Osteoblast (primary cell): Measurements from ENCODE around the gene LGALS4. TPM values are rescaled to one million over a fixed set of nuclear protein-coding genes. Genes with fewer than 3 reads are reported as not detected.
A peak's percentile ranks its signal among the peaks of the same experiment; 100 is the strongest.
"Not testable (repeated sequence)": the region's sequence is repeated elsewhere in the genome, so short reads cannot be mapped to it uniquely, and the experiment has no call there.

Experiments used
- DNase-seq: peaks from one replicate; pipeline ENCODE4 v3.0.0; 2011; ENCODE audit warnings: low spot score, mixed read lengths; ENCODE audit not compliant: insufficient read length; ENCODE audit errors: missing footprints
- H2AFZ ChIP-seq: 2 replicates; pipeline ENCODE4 v1.6.0; 2011; ENCODE audit warnings: mild to moderate bottlenecking, low read length
- H3K27ac ChIP-seq: 2 replicates; pipeline ENCODE4 v1.5.1; 2011; ENCODE audit warnings: mild to moderate bottlenecking, low read depth, low read length, moderate library complexity
- H3K27me3 ChIP-seq: 2 replicates; pipeline ENCODE4 v1.6.0; 2012; ENCODE audit warnings: mild to moderate bottlenecking, control low read depth, inconsistent platforms, low read length, moderate library complexity; ENCODE audit not compliant: insufficient read depth
- H3K36me3 ChIP-seq: 2 replicates; pipeline ENCODE4 v1.5.1; 2011; ENCODE audit warnings: mild to moderate bottlenecking, low read length, control low read depth, moderate library complexity; ENCODE audit not compliant: insufficient read depth
- H3K4me1 ChIP-seq: 2 replicates; pipeline ENCODE4 v1.5.1; 2011; ENCODE audit warnings: mild to moderate bottlenecking, low read length, control low read depth, moderate library complexity; ENCODE audit not compliant: insufficient read depth
- H3K4me2 ChIP-seq: 2 replicates; pipeline ENCODE4 v1.6.0; 2011; ENCODE audit warnings: mild to moderate bottlenecking, low read length; ENCODE audit not compliant: insufficient read depth
- H3K4me3 ChIP-seq: fragments of 200-600 bp; sonication (generic); 3 replicates; pipeline ENCODE4 v1.5.1; 2012; ENCODE audit warnings: mild to moderate bottlenecking, low read length, inconsistent platforms; ENCODE audit not compliant: insufficient read depth
- H3K79me2 ChIP-seq: 2 replicates; pipeline ENCODE4 v1.6.0; 2012; ENCODE audit warnings: mild to moderate bottlenecking, low read length, control low read depth, inconsistent platforms; ENCODE audit not compliant: insufficient read depth
- H3K9me3 ChIP-seq: 2 replicates; pipeline ENCODE4 v1.5.1; 2011; ENCODE audit warnings: low read depth, low read length, control low read depth
- H4K20me1 ChIP-seq: 2 replicates; pipeline ENCODE4 v1.6.0; 2012; ENCODE audit warnings: mild to moderate bottlenecking, low read length, control low read depth; ENCODE audit not compliant: insufficient read depth
- total RNA-seq: library from RNA; depleted of rRNA; stranded (reverse); fragments of >200 nt; gene quantifications from 2 replicates; pipeline ENCODE4 v1.2.3, GENCODE V29; 2012
- TF ChIP-seq, protein P1 (sequence below): IDR thresholded peaks from 2 replicates; pipeline ENCODE4 v1.5.1; 2011; ENCODE audit warnings: mild to moderate bottlenecking, low read depth, low read length, moderate library complexity; ENCODE audit errors: extremely low read depth

Gene LGALS4
- total RNA-seq, 1 donor = not detected

DNA sequence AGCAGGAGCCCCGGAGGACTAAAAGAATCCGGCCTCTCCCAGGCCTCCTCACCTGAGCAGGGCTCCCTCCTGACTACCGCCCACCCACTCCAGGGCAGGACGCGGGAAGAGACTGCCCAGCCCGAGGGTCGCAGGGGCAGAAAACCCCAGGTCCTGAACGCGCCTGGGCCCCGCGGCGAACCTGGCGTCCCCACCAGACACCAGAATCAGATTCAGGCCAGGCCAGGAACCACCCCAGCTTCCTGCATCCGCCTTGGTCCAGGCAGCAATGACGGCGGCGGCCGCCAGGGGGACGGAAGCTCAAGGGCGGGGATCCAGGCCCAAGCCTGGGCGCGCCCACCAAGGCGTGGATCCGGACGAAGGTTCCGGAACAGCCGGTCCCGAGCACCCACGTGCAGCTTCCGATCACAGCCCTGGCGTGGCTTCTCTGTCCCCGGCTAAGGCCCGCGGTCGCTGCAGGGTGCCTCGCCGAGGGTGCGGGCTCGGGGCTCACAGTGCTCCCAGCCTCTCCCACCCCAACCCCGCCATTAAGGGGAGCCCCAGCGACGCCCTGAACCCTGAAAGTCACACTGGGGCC, 43.0 kb downstream of the LGALS4 start:
- H3K4me3 ChIP-seq = peak overlapping the region; percentile 33
- no peaks in the 10 kb centered on the region for H3K79me2 ChIP-seq
- H3K27ac ChIP-seq = no peak overlapping the region
- no peaks in the 10 kb centered on the region for H3K9me3 ChIP-seq
- H4K20me1 ChIP-seq = no peaks in the 10 kb centered on the region
- no peaks in the 10 kb centered on the region for H3K36me3 ChIP-seq
- peak overlapping the region; percentile 91 for H2AFZ ChIP-seq
- H3K4me2 ChIP-seq = peak overlapping the region; percentile 32
- TF ChIP-seq, protein P1, sequence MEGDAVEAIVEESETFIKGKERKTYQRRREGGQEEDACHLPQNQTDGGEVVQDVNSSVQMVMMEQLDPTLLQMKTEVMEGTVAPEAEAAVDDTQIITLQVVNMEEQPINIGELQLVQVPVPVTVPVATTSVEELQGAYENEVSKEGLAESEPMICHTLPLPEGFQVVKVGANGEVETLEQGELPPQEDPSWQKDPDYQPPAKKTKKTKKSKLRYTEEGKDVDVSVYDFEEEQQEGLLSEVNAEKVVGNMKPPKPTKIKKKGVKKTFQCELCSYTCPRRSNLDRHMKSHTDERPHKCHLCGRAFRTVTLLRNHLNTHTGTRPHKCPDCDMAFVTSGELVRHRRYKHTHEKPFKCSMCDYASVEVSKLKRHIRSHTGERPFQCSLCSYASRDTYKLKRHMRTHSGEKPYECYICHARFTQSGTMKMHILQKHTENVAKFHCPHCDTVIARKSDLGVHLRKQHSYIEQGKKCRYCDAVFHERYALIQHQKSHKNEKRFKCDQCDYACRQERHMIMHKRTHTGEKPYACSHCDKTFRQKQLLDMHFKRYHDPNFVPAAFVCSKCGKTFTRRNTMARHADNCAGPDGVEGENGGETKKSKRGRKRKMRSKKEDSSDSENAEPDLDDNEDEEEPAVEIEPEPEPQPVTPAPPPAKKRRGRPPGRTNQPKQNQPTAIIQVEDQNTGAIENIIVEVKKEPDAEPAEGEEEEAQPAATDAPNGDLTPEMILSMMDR = peak; percentile 62
- DNase-seq = peak; percentile 91
- H3K4me1 ChIP-seq = no peaks in the 10 kb centered on the region
- no peaks in the 10 kb centered on the region for H3K27me3 ChIP-seq

DNA sequence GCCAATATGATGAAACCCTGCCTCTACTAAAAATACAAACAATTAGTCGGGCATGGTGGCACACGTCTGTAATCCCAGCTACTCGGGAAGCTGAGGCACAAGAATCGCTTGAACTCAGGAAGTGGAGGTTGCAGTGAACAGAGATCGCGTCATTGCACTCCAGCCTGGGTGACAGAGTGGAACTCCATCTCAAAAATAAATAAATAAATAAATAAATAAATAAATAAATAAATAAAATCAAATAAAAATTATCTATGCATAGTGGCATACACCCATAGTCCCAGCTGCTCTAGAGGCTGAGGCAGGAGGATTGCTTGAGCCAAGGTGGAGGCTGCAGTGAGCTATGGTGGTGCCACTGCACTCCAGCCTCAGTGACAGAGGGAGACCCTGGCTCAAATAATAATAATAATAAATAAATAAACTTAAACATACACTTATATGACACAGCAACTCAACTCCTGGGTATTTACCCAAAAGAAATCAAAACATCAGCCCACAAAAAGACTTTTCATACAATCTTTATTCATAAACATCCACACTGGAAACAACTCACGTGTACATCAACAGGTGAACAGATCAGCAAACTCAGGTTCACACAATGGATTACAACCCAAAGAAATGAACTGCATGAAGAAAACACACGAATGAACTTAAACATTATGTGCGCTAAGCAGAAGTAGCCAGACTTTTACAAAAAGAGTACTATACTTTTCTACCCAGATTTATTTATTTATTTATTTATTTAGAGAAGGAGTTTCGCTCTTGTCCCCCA, 46.3 kb downstream of the LGALS4 start:
- Histone ChIP-seq H2AFZ (no peak overlapping the region), H3K36me3 (no peaks in the 10 kb centered on the region), H3K4me2 (no peak overlapping the region), H3K4me3 (no peak overlapping the region), H3K79me2 (no peaks in the 10 kb centered on the region), H4K20me1 (no peaks in the 10 kb centered on the region), H3K9me3 (no peaks in the 10 kb centered on the region), H3K4me1 (no peaks in the 10 kb centered on the region), H3K27ac (no peak overlapping the region), H3K27me3 (no peaks in the 10 kb centered on the region)
- TF ChIP-seq, protein P1 = no peak
- peak; percentile 21 for DNase-seq

DNA sequence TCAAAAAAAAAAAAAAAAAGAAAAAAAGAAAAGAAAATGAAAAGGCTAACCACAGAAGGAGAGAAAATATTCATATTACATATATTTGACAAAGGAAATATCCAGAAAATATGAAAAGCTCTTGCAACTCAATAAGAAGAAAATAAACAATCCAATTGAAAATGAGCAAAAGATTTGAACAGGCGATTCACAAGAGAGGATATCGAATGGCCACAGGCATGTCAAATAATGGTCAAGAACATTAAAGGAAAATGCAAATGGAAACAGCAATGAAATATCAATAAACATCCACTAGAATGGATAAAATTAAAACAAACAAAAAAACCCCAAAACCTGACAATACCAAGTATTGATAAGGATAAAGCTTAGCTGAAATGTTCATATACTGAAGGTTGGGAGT, 47.5 kb downstream of the LGALS4 start:
- Histone ChIP-seq H2AFZ (no peak overlapping the region), H4K20me1 (no peaks in the 10 kb centered on the region), H3K27me3 (no peaks in the 10 kb centered on the region), H3K27ac (no peak overlapping the region), H3K4me3 (no peak overlapping the region), H3K79me2 (no peaks in the 10 kb centered on the region), H3K36me3 (no peaks in the 10 kb centered on the region), H3K4me1 (no peaks in the 10 kb centered on the region), H3K9me3 (no peaks in the 10 kb centered on the region), H3K4me2 (no peak overlapping the region)
- TF ChIP-seq, protein P1 = no peak
- no peak for DNase-seq

DNA sequence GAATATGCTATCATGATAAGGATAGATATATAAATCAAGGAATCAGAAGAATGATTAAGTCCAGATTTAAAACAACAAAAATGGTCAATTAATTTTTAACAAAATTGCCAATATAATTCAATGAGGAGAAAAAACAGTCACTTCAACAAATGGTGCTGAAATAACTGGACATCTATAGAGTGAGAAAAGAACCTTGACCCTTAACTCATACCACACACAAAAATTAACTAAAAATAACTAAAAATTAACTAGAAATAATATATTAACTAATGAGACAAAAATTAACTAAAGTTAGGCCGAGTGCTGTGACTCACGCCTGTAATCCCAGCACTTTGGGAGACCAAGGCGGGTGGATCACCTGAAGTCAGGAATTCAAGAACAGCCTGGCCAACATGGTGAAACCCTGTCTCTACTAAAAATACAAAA, 48.9 kb downstream of the LGALS4 start:
- no peaks in the 10 kb centered on the region for H3K27me3 ChIP-seq
- DNase-seq = no peak
- H4K20me1 ChIP-seq = no peaks in the 10 kb centered on the region
- H3K27ac ChIP-seq = no peak overlapping the region
- H3K4me1 ChIP-seq = no peaks in the 10 kb centered on the region
- TF ChIP-seq, protein P1 = no peak
- H2AFZ ChIP-seq = no peak overlapping the region
- H3K79me2 ChIP-seq = no peaks in the 10 kb centered on the region
- H3K4me2 ChIP-seq = no peak overlapping the region
- no peak overlapping the region for H3K4me3 ChIP-seq
- no peaks in the 10 kb centered on the region for H3K36me3 ChIP-seq
- no peaks in the 10 kb centered on the region for H3K9me3 ChIP-seq

DNA sequence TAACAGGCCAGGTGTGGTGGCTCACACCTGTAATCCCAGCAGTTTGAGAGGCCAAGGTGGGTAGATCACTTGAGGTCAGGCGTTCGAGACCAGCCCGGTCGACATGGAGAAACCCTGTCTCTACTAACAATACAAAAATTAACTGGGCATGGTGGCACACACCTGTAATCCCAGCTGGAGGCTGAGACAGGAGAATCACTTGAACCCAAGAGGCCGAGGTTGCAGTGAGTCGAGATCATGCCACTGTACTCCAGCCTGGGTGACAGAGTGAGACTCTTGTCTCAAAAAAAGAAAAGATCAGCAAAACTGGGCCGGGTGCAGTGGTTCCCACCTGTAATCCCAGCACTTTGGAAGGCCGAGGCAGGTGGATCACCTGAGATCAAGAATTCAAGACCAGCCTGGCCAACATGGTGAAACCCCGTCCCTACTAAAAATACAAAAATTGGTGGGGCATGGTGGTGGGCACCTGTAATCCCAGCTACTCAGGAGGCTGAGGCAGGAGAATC, 50.8 kb downstream of the LGALS4 start:
- not testable (repeated sequence) for H2AFZ ChIP-seq, H3K4me1 ChIP-seq, H3K9me3 ChIP-seq, H4K20me1 ChIP-seq, H3K4me2 ChIP-seq, DNase-seq, H3K27me3 ChIP-seq, H3K36me3 ChIP-seq, H3K27ac ChIP-seq, H3K4me3 ChIP-seq, H3K79me2 ChIP-seq
